GM12865 (cell line): ENCODE data around the gene DCLK1.

ENCODE experiments used
- DNase-seq: peaks from one replicate; pipeline ENCODE4 v3.0.0; 2010; ENCODE audit warnings: low read depth
- H3K4me3 ChIP-seq: 2 replicates; pipeline ENCODE4 v1.5.1; 2011; ENCODE audit warnings: mild to moderate bottlenecking, low read depth, low read length, control low read depth
- CTCF ChIP-seq: IDR thresholded peaks from 2 replicates; pipeline ENCODE4 v1.5.1; 2011; ENCODE audit warnings: low read length, control low read depth, low read depth, inconsistent platforms; ENCODE audit not compliant: insufficient read depth; ENCODE audit errors: missing control alignments

The DCLK1 gene

DNA sequence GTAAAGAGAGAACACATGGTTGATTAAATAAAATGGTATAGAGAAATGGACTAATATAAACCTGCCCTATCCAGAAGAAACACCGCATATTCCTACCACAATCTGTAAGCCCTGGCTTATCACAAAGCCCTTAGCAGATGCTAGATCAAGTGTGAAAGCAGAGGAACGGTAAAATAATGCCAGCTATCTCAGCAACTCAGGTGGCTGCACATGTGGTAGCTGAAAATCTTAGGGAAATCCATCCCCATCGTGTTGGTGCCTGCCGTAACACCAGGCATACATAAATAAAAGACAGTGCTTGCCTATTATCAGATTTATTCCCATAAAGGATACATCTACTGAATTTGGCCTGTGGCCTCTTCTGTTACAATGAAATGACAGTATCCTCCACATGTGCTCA, 350.6 kb downstream of the DCLK1 start:
- TF ChIP-seq CTCF = no peak
- no peak overlapping the region for H3K4me3 ChIP-seq
- no peak for DNase-seq

- no peak for DNase-seq
- no peak for TF ChIP-seq CTCF
- no peak overlapping the region for H3K4me3 ChIP-seq
Observed at GRCh38 chr13:35771898-35772297, 359.3 kb downstream of the DCLK1 start.

- TF ChIP-seq CTCF = no peak
- no peak overlapping the region for H3K4me3 ChIP-seq
- no peak for DNase-seq
Observed at GRCh38 chr13:35770756-35771297, 360.4 kb downstream of the DCLK1 start.

- no peak for TF ChIP-seq CTCF
- DNase-seq = no peak
- no peak overlapping the region for H3K4me3 ChIP-seq
Observed at GRCh38 chr13:35769812-35770211, 361.4 kb downstream of the DCLK1 start.

GRCh38 chr13:35768551-35768950, 362.6 kb downstream of the DCLK1 start:
- no peak for DNase-seq
- no peak for TF ChIP-seq CTCF
- H3K4me3 ChIP-seq = no peak overlapping the region

GRCh38 chr13:35768073-35768472, 363.1 kb downstream of the DCLK1 start:
- no peak for TF ChIP-seq CTCF
- no peak overlapping the region for H3K4me3 ChIP-seq
- no peak for DNase-seq

DNA sequence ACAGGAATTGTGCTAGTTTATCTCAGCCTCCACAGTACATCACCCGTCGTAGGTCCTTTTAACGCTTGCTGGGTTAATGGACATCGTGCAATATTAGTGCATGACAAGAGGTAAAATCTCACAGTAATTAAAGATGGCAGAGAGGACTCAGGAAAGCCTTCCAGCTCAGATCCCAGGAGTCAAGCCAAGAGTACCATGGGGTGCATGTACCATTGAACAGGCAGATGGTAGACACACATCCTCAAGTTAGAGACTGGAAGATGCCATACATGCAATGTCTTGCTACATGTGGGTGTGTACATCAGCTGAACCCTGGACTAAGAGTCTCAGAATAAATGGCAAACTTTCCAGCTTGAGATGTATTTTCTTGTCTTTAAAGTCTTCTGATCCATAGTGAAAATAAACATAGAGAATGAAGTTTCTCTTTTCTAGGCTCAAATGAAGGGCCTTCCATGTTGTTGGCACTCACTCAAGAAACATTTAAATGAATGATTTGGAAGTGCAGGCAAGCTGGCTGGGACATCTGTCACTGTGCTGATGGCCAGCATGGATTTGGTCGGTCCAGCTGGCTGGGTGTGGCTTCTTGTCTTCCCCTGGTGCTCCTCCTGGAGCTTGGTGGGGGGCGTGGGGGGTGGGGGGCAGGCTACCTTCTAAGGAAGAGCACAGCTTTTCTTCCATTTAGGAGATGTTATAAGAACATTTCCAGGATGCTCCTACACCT, 363.8 kb downstream of the DCLK1 start:
- no peak overlapping the region for H3K4me3 ChIP-seq
- no peak for TF ChIP-seq CTCF
- DNase-seq = no peak
